HG02763 (cell line): Measurements from ENCODE around the gene EML6.

ENCODE experiments used
- ATAC-seq: cut with Tn5 transposase; IDR thresholded peaks from one replicate; pipeline ENCODE4 v1.9.1; 2021; ENCODE audit warnings: mild to moderate bottlenecking, moderate library complexity; ENCODE audit not compliant: unreplicated experiment

Gene EML6

DNA sequence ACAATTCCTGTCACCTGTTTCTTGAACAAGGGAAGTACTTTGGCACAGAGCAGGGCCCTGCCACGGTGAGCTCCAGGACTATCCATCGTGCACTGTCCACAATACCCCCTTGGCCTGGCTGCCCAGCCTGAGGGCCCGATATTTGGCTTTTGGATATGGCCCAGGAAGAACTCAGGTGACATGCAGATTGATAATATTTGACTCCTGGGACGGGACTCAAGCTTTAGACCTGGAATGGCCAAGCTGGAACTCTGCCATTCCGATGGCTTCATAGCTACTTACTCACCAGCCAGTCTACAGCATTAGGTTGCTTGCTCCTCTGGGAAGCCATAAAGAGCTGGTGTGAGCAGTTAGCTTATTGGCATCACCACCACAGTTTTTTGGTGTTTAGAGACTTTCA lies 26.6 kb downstream of the EML6 start:
- no peak for ATAC-seq

DNA sequence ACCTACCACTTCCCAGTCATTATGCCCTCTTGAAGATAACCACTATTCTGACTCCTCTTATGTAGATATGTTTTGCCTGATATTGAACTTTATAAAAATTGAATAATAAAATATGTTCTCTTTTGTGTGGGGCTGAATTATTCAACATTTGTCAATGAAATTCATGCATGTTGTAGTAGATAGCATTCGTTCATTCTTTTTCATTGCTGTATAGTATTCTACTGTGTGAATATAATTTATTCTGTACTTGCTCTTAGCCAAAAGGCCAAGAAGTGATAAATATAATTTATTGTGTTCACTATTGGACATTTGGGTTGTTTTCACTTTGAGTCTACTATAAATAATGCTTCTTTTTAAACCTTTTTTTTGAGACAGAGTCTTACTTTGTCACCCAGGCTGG lies 29.0 kb downstream of the EML6 start:
- no peak for ATAC-seq

DNA sequence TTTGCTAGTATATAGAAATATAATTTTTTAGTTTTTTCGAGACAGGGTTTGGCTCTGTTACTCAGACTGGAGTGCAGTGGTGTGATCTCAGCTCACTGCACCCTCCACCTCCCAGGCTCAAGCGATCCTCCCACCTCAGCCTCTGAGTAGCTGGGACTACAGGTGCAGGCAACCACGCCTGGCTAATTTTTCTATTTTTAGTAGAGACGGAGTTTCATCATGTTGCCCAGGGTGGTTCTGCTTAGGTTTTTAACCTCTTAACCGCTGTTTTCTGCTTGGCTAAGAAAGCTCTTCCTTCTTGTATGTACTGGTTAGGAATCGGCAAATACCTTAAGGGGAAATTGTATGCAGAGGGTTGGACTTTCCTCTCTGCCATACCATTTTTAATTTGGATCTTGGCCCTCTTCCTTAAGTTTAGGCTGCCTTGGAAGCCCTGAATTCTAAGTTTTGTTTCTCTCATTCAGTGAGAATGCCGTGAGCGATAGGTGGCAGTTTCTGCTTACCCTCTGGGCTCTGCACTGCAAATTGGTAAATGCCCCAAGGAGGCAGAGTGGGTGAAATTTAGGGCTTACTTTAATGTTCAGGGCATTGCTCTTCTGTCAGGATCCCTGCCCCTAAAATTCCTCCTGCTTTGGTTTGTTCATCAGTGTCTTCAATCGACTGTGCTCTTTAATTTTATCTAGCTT lies 32.3 kb downstream of the EML6 start:
- ATAC-seq = peak; percentile 75

DNA sequence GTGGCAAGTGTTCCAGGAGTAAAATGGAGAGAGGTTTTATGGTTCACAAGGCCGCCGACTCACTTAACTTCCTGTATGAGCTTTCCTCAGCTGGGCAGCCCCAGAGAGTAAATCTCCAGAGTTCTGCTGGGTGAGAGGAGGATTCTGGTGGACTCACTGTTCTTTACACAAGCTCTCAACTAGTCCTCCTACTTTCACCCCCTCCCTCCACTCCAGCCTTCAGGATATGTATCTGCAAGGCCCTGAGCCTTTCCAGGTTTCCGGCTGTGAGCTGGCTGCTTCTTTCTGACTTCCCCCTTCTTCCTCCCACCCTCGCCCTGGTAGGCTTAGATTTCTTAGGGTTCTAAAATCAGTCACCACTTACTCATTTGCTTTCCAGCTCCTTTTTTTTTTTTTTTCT lies 34.0 kb downstream of the EML6 start:
- no peak for ATAC-seq

DNA sequence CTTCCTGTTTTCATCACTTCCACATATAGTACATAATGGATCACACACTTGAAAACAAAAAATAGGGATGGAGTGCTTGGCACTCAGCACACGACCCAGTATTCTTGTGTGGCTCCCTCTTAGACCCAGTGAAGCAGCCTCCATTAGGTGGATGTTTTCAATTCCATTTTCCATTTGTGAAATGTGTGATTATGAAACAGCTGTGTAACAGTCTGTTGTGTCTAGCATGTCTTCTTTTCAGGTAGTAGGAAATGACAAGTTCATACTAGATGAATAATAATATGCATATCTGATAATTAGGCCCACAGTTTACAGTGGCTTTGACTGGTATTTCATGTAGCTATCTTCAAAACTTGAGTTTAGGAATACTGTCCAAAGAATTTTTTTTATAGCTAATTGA lies 35.5 kb downstream of the EML6 start:
- no peak for ATAC-seq

DNA sequence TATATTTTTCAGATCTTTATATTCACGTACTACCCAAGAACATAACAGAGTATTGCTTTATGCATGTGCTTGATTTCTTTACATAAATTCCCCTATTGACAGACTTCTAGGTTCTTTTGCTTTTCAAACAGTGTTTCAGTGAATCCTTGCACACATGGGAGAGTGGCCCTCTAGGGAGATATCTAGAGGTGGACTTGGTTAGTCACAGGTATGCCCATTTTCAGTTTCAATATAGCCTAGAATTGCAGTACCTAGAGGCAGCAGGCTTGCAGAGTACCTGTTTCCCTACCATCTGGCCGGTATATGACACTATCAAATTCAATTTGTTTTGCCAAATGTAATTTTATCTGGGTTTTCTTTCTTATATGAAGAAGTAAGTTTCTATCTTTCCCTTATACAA lies 36.8 kb downstream of the EML6 start:
- no peak for ATAC-seq

DNA sequence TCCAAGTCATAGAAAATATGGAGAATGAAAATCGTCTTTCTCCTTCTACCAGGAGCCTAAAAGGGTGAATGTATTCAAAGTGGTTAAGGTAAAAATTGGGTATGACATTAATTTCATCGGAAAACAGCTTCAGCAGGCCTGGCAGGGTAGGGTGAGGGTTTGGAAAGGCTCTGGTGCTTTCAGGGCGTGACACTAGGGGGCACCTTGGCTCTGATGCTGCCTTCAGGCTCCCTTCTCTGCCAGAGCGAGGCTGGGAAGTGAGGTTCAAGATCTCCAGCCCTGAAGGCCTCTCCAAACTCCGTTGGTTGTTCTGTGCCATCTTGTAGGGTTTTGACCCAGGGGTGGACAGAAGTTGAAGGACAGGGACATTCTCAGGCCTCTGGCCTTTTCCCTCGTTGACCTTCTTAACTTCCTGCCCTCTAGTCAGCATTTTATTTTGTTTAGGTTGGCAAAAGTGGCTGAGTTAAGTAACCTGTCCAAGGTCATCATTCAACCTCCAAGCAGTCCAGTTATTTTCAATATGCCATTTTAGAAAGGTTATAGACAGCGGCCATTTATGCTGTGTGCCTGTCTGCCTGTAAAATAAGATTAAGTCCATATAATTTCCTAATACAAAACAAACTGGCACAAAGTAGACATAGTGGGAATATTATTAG lies 40.3 kb downstream of the EML6 start:
- no peak for ATAC-seq

DNA sequence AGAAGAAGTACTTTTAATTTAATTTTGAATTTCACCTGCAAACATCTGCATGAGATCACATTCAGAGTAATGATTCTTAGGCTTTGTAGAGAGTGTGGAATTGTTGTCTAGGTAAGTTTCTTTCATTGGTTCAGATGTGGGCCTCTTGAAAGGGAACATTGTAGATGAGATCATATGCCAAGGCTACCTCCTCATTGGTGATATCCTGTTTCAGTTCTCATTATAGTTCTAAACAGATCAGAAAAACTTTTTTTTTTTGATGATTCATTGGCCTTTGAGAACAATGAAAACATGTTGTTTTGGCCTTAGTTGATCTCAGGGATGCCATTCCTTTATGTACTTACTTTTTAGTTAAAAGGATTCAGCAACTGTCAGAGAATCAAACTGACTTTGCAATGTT lies 44.5 kb downstream of the EML6 start:
- no peak for ATAC-seq

DNA sequence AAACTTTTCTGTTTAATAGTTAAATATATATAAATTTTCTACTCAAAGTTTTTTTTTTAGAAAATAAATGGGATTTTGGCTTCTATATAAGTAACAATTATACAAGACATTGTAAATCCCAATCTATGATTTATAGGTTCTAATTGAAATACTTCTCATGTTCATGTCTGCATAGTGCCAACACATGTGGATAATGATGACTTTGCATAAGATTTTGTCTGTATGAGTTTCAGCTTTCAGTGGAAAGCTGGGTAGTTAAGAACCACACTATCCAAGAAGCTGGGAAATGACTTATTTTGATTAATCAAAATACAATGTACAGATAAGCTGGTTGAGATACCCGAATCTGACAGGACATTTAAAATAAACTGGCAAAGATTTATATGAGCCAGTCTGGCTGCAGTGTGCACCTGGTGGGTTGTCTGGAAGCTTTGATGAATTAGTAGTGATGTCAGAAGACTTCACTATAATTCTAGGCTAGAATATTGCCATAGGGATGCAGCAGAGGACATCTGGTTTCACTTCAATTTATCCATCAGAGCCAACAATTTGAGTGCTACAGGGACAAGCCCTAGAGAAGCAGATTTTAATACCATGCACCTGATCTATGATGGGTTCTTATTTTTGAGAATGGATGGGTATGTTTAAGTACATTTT lies 45.4 kb downstream of the EML6 start:
- ATAC-seq = no peak

DNA sequence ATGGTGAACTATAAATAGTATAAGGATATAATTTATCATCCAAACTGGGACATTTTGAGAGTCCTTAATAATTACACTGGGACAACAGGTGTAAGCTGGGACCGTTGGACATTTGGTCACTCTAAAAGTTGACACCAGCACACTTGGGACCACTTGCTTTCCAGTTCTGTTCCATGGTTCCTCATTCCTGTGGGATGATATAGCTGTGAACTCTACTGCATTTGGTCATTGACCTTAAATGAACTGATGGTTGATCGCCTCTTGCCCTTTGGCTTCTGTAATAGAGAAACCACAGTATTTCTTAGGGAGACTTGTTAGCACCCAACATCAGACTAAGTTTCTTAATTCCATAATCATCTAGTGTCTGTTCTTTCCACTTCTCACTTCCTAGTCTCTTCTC lies 46.7 kb downstream of the EML6 start:
- ATAC-seq = no peak

DNA sequence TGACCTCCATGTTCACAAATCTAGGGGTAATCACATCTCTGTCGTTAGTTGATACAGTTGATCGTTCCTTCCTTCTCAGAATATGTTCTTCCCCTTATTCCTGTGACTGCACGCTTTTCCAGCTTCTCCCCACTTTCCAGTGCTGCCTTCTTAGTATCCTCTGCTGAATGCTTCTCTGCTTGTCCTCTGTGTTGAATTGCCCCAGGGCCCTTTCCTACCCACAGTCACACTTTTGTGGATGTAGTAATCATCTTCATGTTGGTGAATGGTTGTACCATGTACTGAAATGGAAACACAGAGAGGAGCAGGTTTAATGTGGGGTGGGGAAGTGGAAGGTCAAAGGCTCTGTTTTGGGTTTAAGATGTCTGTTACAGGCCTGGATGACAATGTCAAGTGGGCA lies 47.2 kb downstream of the EML6 start:
- ATAC-seq = no peak

DNA sequence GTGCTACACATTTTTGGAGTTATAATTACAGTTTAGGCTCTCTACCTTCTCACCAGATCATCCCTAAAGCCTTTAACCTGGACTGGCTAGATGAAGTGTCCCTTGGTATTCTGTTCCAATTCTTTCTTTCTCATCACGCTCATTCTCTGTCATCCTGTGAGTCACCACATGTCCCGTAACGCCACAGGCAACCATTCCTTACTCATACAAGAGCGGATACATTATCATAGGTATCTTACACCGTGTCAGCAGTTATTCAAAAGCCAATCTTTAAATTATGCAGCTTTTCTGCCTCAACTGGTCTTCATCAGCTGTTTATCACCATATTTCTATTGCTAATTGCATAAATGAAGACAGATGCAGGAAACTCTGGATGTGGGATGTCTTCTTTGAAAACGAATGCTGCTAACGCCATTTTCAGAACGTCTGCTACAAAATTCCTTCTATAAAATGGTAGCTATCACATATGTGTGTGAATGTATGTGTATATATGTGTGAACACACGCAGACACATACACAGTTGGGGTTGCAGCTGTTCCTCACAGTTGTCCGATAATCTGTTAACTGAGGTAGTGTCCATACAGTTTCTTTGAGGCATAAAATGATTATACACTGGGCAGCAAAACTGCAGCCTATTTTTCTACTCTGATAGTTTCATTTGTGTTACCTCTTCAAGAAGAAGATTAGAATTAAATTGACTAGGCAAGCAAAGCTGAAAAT lies 47.9 kb downstream of the EML6 start:
- ATAC-seq = no peak

DNA sequence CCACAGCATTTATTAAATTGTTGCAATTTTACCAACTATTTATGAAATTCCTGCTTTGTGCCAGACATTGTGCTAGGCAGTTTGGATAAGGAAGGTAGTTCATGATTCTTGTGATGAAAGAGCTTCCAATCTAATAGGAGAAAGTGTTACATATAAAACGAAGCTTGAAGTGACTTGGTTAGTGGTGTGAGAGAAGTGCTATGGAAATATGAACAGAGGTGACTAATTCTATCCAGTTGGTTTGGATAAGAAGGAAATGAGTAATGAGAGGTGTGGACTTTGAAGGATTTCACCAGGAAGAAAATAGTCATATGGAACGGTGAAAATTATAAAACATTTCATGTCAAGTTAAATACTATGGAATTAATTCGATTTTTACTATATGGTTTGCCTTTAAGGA lies 48.6 kb downstream of the EML6 start:
- ATAC-seq = no peak

DNA sequence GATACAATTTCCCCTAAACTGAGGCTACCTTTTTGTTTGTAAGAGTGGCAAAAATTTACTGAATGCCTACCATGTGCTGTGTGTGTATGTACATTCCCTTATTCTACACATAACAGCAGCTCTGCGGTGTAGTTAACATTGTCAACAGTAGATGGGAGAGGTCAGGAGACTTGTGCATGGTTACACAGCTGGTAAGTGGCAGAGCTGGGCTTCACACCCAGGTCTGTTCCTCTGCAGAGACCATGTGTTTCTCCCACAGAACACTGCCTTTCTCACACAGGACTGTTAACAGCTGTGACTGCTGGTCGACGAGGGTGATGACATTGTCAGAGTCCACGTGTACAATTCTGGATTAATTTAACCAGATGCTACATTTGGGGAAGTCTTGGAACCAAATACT lies 49.1 kb downstream of the EML6 start:
- no peak for ATAC-seq

DNA sequence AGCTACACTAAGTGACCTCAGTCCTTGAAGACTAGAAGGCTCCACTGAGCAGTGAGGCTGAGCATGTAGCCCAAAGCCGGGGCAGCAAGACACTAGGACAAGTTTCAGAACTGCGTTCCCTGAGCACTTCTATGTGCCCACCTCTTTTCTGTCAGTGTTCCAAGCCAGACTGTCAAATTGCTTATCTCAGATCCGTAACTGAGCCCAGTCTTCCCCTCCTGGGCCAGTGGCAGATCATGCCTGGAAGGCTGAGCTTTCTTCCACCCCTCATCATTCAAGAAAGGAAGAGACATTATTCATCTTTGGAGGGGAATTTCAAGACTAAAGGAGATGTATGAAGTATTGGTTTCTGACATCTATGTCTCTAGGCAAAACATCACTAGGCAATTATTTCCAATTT lies 49.8 kb downstream of the EML6 start:
- ATAC-seq = no peak

DNA sequence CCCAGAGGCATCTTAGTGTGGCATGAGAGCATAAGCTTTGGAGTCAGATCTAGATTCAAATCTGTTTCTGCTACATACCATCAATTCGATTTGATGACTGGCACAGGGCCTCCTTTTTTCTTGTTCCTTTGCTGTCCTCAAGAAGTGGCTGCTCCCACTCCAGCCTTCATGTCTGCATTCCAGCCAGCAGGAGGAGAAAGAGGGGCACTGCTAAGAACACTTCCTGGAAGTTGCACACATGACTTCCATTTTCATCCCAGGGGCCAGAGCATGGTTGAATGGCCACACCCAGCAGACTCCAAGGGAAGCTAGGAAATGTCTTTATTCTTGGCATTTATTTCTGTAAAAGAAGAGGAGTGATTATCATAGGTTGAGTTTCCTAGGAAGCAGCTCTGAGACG lies 50.4 kb downstream of the EML6 start:
- ATAC-seq = no peak

DNA sequence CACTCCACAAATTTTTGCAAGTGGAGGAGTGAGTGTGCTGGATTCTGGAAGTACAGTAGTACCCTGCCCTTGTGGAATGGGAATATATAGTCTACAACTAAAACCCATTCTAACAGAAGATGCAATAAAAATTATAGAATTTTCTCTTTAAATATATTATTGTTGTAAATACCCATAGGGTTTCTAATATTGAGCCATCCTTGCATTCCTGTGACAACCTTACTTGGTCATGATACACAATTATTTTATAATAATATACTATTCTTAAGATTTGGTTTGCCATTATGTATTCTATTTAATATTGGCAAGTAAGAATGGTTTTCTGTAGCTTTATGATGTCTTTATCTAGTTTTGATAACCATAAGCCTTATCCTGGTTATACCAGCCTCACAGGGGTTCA lies 52.2 kb downstream of the EML6 start:
- ATAC-seq = no peak

DNA sequence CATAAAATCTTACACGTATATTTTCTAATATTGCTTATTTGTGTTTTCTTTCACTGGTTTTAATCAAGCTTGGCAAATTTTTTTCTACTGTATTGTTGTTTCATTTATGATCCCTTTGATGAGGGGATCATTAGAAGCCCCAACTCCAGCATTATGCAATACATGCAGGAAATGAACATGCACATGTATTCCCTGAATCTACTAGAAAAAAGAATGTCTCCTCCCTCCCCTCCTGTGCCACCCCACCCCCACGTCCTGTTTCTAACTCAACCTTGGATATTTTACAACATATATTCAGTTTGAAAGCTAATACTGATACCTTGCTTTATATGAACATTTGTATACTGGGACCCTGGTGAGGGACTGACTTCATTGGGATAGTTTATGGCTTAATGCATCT lies 53.0 kb downstream of the EML6 start:
- no peak for ATAC-seq

DNA sequence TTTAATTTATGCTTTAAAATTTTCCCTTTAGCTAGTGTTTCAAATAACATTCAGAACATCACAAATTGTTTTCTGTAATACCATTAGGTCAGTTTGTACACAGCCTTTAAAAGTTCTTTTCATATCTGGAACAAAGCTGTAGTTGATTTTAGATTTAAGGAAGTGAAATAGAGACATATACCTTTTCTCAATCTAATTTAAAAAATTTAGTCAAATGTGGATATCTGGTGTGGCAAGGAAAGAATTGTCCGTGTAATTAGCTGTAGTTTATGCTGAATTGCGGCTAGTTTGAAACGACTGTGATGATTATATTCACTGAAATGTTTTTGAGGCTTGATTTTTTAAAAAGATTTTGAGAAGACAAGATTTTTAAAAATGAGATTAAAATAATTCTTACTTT lies 59.9 kb downstream of the EML6 start:
- no peak for ATAC-seq

DNA sequence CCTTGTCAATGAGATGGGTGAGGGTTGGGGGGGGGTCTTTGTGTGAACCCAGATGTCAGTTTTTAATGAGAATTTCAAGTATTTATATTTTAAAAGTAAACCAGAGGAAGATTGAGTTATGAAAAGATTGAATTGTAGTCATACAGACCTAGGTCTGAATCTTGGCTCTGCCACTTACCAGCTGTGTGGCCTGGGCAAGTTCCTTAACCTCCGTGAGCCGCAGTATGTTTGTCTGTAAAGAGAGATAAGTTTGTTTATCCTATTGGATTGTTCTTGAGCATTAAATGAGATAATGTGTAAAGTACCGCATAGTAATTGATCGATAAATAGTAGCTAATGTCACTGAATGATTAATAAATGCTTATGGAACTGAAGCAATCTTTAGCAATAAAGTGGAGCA lies 63.8 kb downstream of the EML6 start:
- ATAC-seq = no peak

DNA sequence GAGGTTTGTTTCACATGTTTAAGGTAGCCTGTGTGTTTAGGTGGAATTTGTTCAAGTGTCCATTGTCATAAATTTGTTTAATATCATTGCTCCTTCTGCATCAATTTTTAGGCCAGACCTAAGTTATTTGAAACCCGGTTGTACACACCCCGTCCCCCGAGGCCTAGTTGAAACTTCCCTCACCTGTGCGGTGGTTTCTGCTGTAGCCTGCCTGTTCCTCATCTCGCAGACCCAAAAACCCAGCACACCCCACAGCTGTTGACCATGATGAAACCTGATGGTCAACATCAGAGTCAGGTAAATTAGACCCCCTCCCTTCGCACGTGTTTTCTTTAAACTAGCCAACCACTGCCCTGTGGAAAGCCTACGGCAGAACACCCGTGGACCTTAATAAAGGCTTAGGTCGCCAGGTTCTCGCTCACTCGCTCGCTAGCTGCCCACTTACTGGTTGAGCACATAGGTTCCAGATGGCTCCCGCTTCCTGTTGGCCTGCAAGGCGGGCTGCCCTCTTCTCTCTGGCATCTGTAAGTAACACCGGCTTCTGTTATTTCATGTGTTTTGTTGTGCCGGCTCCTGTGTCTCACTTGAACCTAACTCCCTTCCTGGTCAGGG lies 64.4 kb downstream of the EML6 start:
- no peak for ATAC-seq
